ENCODE data around the gene PGM1.

The PGM1 gene

GRCh38 chr1:63635681-63636080, 42.5 kb downstream of the PGM1 start:
- no peak for DNase-seq

- no peak for DNase-seq
Observed at GRCh38 chr1:63636192-63637105, 43.2 kb downstream of the PGM1 start.

GRCh38 chr1:63638471-63638870, 45.3 kb downstream of the PGM1 start:
- DNase-seq: no peak

- DNase-seq: no peak
Observed at GRCh38 chr1:63638875-63639274, 45.7 kb downstream of the PGM1 start.

GRCh38 chr1:63640633-63641567, 47.7 kb downstream of the PGM1 start:
- no peak for DNase-seq

- no peak for DNase-seq
Observed at GRCh38 chr1:63641615-63642014, 48.4 kb downstream of the PGM1 start.

GRCh38 chr1:63642901-63643300, 49.7 kb downstream of the PGM1 start:
- no peak for DNase-seq

- DNase-seq: no peak
Observed at GRCh38 chr1:63643517-63643916, 50.3 kb downstream of the PGM1 start.

GRCh38 chr1:63643926-63644325, 50.7 kb downstream of the PGM1 start:
- no peak for DNase-seq

- no peak for DNase-seq
Observed at GRCh38 chr1:63645317-63645716, 52.1 kb downstream of the PGM1 start.

GRCh38 chr1:63648689-63649088, 55.5 kb downstream of the PGM1 start:
- DNase-seq: no peak

- no peak for DNase-seq
Observed at GRCh38 chr1:63651161-63651701, 58.0 kb downstream of the PGM1 start.

- DNase-seq: no peak
Observed at GRCh38 chr1:63653976-63654375, 60.8 kb downstream of the PGM1 start.

- no peak for DNase-seq
Observed at GRCh38 chr1:63659448-63659847, 66.2 kb downstream of the PGM1 start.

GRCh38 chr1:63662056-63662836, 69.0 kb downstream of the PGM1 start:
- DNase-seq: no peak

GRCh38 chr1:63662841-63663240, 69.6 kb downstream of the PGM1 start:
- DNase-seq: no peak

GRCh38 chr1:63663301-63663700, 70.1 kb downstream of the PGM1 start:
- DNase-seq: no peak

- no peak for DNase-seq
Observed at GRCh38 chr1:63663873-63664272, 70.7 kb downstream of the PGM1 start.

GRCh38 chr1:63664742-63665141, 71.5 kb downstream of the PGM1 start:
- DNase-seq: no peak

GRCh38 chr1:63665410-63665809, 72.2 kb downstream of the PGM1 start:
- no peak for DNase-seq

GRCh38 chr1:63665824-63666223, 72.6 kb downstream of the PGM1 start:
- no peak for DNase-seq

- DNase-seq: no peak
Observed at GRCh38 chr1:63668298-63668697, 75.1 kb downstream of the PGM1 start.

Data from KG1 (cell line).